ENCODE results near the gene CFAP57. TPM values are rescaled to one million over a fixed set of nuclear protein-coding genes. Genes with fewer than 3 reads are reported as not detected.
A peak's percentile ranks its signal among the peaks of the same experiment; 100 is the strongest.

CFAP57 gene
- total and polyA plus RNA-seq, 2 of the 8 experiments (the other 6 are each of a cell fraction or from before 2014, with no cell fraction given): 0.20 to 0.80 TPM

- ChIA-PET CTCF (ENCODE audit: partially characterized antibody) (interaction anchor here (1.2 to 3.8 kb wide), 17 partner anchors 8 to 104 kb away, joined by 3 to 26 read pairs (median 5); partner anchors contain the start of genes MED8, SZT2, TIE1 and TMEM125), POLR2A (ENCODE audit: partially characterized antibody) (interaction anchor here (1.3 to 2.1 kb wide), 3 partner anchors 8 to 13 kb away, joined by 3 to 15 read pairs (median 5); no protein-coding TSS in a partner anchor)
- 89% methylated on average over 5 of the region's 5 CpGs; no CpG with 5 or more reads in 1 of the 2 experiments for WGBS, 2 experiments (ENCODE audit: extremely low coverage in 1 of 2, insufficient coverage in 1 of 2, insufficient read length in 1 of 2, insufficient replicate concordance in 2 of 2, low coverage in 1 of 2, low lambda C conversion rate in 2 of 2, missing lambda C conversion rate in 1 of 2)
- Histone ChIP-seq H4K8ac (ENCODE audit: extremely low read depth, insufficient read depth, low read length) (no peak overlapping the region), H3K27ac (ENCODE audit: low read depth, low read length) (no peak overlapping the region), H2BK20ac (ENCODE audit: low read length) (no peak overlapping the region), H3K14ac (ENCODE audit: insufficient read length) (no peak overlapping the region), H3K79me2 (ENCODE audit: control insufficient read depth in 1 of 2, insufficient read depth in 2 of 2, low read length in 2 of 2) (no peaks in the 10 kb centered on the region), H3K18ac (ENCODE audit: extremely low read depth, low read length) (no peak overlapping the region), H3K4me2 (ENCODE audit: insufficient read depth in 1 of 2, low read depth in 2 of 2, low read length in 2 of 2) (no peak overlapping the region; a peak in 1 of 4 replicates), H3K4me3 (ENCODE audit: extremely low read depth in 1 of 4, insufficient read depth in 2 of 4, low read depth in 3 of 4, low read length in 4 of 4) (no peak overlapping the region), H3K4me1 (replicated peaks in 1 of 4; ENCODE audit: control insufficient read depth in 3 of 4, insufficient read depth in 4 of 4, low read length in 3 of 4) (peaks cover 0 to 15% (median 12%) of the 10 kb centered on the region in 4 experiments; a peak in 6 of 7 replicates), H3K23me2 (ENCODE audit: low read depth, low read length) (peaks cover 3% of the 10 kb centered on the region; the same call in 1 of the 2 replicates), H4K20me1 (replicated peaks in 1 of 2; ENCODE audit: control insufficient read depth in 1 of 2, insufficient read depth in 2 of 2, low read length in 2 of 2) (no peaks in the 10 kb centered on the region), H2BK5ac (ENCODE audit: low read depth, low read length) (0 out of 2 replicates have a peak overlapping the region, but pooled peaks have one; percentile 52), H3K4ac (replicated peaks; ENCODE audit: insufficient read length, low read depth, low read length) (no peak overlapping the region), H3K9me3 (ENCODE audit: insufficient read depth in 2 of 2, low read depth in 1 of 2, low read length in 1 of 2) (no peaks in the 10 kb centered on the region), H4K91ac (replicated peaks; ENCODE audit: insufficient read length, low read length) (no peak overlapping the region), H3K79me1 (ENCODE audit: low read depth, low read length) (no peaks in the 10 kb centered on the region; the same call in none of the 2 replicates), H2BK12ac (ENCODE audit: low read depth, low read length) (0 out of 2 replicates have a peak overlapping the region, but pooled peaks have one; percentile 60), H2BK120ac (replicated peaks; ENCODE audit: low read depth, low read length) (no peak overlapping the region), H3K27me3 (replicated peaks in 1 of 4; ENCODE audit: control insufficient read depth in 3 of 4, extremely low read depth in 1 of 4, insufficient read depth in 3 of 4, low read length in 3 of 4) (no peaks in the 10 kb centered on the region; a peak in 1 of 7 replicates), H3K9ac (replicated peaks in 1 of 4; ENCODE audit: extremely low read depth in 1 of 4, low read depth in 3 of 4, low read length in 3 of 4) (no peak overlapping the region), H3K56ac (replicated peaks; ENCODE audit: insufficient read length, low read depth, low read length) (no peak overlapping the region), H2BK15ac (ENCODE audit: low read length) (peak overlapping the region; percentile 81; the same call in 1 of the 2 replicates), H2AK5ac (ENCODE audit: low read depth, low read length) (no peak overlapping the region), H2AFZ (ENCODE audit: low read length) (no peak overlapping the region), H4K5ac (ENCODE audit: insufficient read length, low read depth, low read length) (no peak overlapping the region), H3K36me3 (ENCODE audit: control insufficient read depth in 2 of 4, insufficient read depth in 4 of 4, low read length in 3 of 4) (no peaks in the 10 kb centered on the region), H3K23ac (ENCODE audit: insufficient read length) (no peak overlapping the region)
- DNase-seq (ENCODE audit: low read depth in 1 of 2, low spot score in 2 of 2) (no peak), FAIRE-seq (no peak)
- no peak for TF ChIP-seq CBX5 (IDR thresholded peaks at IDR 0.05; ENCODE audit: low read depth, low read length)
- TF ChIP-seq EP300 (IDR thresholded peaks at IDR 0.05; ENCODE audit: borderline replicate concordance in 1 of 2, low read depth in 2 of 2, low read length in 2 of 2): no peak
- no peak for TF ChIP-seq SIX5 (IDR thresholded peaks at IDR 0.05; ENCODE audit: low read depth, low read length)
- TF ChIP-seq GTF2F1 (IDR thresholded peaks at IDR 0.05; ENCODE audit: borderline replicate concordance, low read depth, low read length): no peak
- no peak for TF ChIP-seq ATF2 (IDR thresholded peaks at IDR 0.05; ENCODE audit: low read length)
- TF ChIP-seq RBBP5 (IDR thresholded peaks at IDR 0.05; ENCODE audit: borderline replicate concordance, low read depth, low read length): no peak
- no peak for TF ChIP-seq CREB1 (IDR thresholded peaks at IDR 0.05)
- TF ChIP-seq BRCA1 (IDR thresholded peaks at IDR 0.05; ENCODE audit: low read depth, low read length): no peak
- TF ChIP-seq YY1 (IDR thresholded peaks at IDR 0.05; ENCODE audit: low read depth, low read length): no peak
- no peak for TF ChIP-seq RAD21 (IDR thresholded peaks at IDR 0.05 in 1 of 2, conservative IDR thresholded peaks at IDR 0.05 in 1 of 2; ENCODE audit: low read depth in 2 of 2, low read length in 2 of 2)
- no peak for TF ChIP-seq NRF1 (IDR thresholded peaks at IDR 0.05; ENCODE audit: low read depth, low read length)
Measured at GRCh38 chr1:43286533-43286932, 114.4 kb downstream of the CFAP57 start.

Measured in H1 (cell line).